Esophagus (tissue), 2 donors: ENCODE data around the gene NDRG4. TPM values are rescaled to one million over a fixed set of nuclear protein-coding genes. Genes with fewer than 3 reads are reported as not detected.

ENCODE experiments used
- H3K27ac ChIP-seq, 2 donors: one replicate each; pipeline ENCODE4 v1.5.1; 2013; ENCODE audit warnings: low read depth in 2 of 2, mild to moderate bottlenecking in 2 of 2, inconsistent platforms in 1 of 2, low read length in 1 of 2, moderate library complexity in 1 of 2
- H3K27me3 ChIP-seq, 2 donors: one replicate each; pipeline ENCODE4 v1.6.1; 2013; ENCODE audit warnings: low read length in 2 of 2, control low read depth in 1 of 2, mild to moderate bottlenecking in 1 of 2; ENCODE audit not compliant: insufficient read depth in 2 of 2, control insufficient read depth in 1 of 2
- H3K36me3 ChIP-seq, 2 donors: one replicate each; pipeline ENCODE4 v1.6.1; 2013; ENCODE audit warnings: low read length in 1 of 2; ENCODE audit not compliant: control insufficient read depth in 2 of 2, insufficient read depth in 2 of 2
- H3K4me1 ChIP-seq, 2 donors: one replicate each; pipeline ENCODE4 v1.6.1; 2013; ENCODE audit warnings: low read length in 1 of 2; ENCODE audit not compliant: control insufficient read depth in 2 of 2, insufficient read depth in 2 of 2
- H3K4me3 ChIP-seq, 2 donors: one replicate each; pipeline ENCODE4 v1.5.1; 2013; ENCODE audit warnings: low read length in 2 of 2, mild to moderate bottlenecking in 2 of 2, low read depth in 1 of 2, moderate library complexity in 1 of 2
- H3K9me3 ChIP-seq, 2 donors: one replicate each; pipeline ENCODE4 v1.6.1; 2013; ENCODE audit warnings: mild to moderate bottlenecking in 2 of 2, low read depth in 1 of 2, low read length in 1 of 2, moderate library complexity in 1 of 2; ENCODE audit not compliant: control insufficient read depth in 2 of 2, insufficient read depth in 1 of 2
- WGBS, 2 donors: extraction: QIAGEN DNeasy Blood & Tissue Kit; methylation state at CpG; one replicate each; pipeline ENCODE4 v1.1.7; 2013; 5-methylcytosine and 5-hydroxymethylcytosine counted together
- polyA plus RNA-seq, 2 donors: library from polyadenylated mRNA; stranded (reverse); fragments of 200-250 nt; gene quantifications; one replicate each; pipeline ENCODE4 v1.2.3, GENCODE V29; 2013
- donor health status: healthy with polysubstance abuse.
- donor health status: Bipolar disorder and iron deficiency.

The NDRG4 gene
- polyA plus RNA-seq, 2 donors, result 12.0 to 26.9 TPM

DNA sequence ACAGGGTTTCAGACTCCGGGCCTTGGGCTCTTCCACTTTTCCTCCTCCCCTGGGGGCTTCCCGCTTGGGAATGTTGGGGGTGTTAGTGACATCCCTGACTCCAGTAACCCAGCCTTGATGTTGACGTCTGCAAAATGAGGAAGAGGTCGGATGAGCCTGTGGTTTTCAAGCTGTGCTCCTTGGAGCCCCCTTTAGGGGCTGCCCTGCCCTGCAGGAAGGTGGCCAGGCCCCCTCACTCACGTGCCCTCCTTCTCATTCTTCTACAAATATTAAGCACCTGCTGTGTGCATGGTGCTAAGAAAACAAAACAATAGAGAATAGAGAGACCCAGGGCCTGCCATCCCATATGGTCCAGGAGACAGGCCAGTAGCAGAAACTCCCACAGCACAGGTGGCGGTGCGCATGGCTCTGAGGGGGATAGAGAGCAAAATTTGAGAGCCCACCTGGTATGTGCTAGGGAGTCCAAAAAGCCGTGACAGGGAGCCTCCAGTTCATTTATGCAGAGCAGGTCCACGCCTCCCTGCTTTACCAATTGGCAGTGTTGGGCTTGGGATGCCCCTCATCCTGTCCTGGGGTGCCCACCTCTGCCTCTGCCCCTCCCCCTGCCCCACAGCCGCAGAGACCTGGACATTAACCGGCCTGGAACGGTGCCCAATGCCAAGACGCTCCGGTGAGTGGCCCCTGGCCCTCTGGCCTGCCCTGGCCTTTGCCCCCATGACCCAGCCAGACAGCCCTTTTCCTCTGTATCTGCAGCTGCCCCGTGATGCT lies 7.4 kb downstream of the NDRG4 start:
- 69 to 73% methylated on average over 15 of the region's 15 CpGs for WGBS, 2 donors

DNA sequence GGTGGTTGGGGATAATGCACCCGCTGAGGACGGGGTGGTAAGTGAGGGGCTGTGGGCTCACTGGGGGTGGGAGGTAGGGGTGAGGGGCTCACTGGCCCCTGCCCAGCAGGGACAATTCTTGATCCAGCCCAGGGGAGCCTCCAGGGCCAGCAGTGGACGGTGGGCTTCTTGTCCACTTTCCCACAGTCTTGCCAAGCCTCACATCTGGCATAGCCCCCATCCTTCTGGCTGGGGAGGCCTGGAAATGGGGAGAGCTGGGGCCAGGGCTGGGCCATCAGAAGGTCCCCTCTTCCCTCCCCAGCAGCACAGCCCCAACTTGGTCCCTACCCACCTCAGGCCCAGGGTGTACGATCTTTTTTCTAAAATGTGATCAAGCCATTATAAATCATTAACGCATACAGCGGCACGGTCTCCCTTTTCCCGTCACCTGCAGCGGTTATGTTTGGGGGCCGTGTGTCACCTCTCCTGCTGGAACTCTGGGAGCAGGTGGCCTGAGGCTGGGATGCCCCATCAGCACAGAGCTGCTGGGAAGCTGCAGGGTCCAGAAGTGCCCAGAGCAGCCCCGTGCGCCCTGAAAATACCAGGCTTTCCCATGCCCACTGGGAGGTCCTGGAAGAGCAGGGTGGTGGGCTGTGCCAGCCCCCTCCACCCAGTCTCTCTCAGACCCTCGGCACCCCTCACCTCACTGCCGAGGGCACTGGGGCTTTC lies 8.2 kb downstream of the NDRG4 start:
- Histone ChIP-seq H3K4me3 (no peak overlapping the region), H3K27ac (no peak overlapping the region), H3K36me3 (peaks cover 0 to 25% of the 10 kb centered on the region in 2 donors), H3K27me3 (no peaks in the 10 kb centered on the region), H3K4me1 (no peaks in the 10 kb centered on the region), H3K9me3 (no peaks in the 10 kb centered on the region)
- WGBS, 2 donors, result 80 to 83% methylated on average over 14 of the region's 14 CpGs

More for the DNA sequence above, 7.4 kb downstream of the NDRG4 start:
- Histone ChIP-seq H3K36me3 (peaks cover 0 to 23% of the 10 kb centered on the region in 2 donors), H3K4me3 (no peak overlapping the region), H3K27me3 (no peaks in the 10 kb centered on the region), H3K4me1 (no peaks in the 10 kb centered on the region), H3K27ac (no peak overlapping the region), H3K9me3 (no peaks in the 10 kb centered on the region)

DNA sequence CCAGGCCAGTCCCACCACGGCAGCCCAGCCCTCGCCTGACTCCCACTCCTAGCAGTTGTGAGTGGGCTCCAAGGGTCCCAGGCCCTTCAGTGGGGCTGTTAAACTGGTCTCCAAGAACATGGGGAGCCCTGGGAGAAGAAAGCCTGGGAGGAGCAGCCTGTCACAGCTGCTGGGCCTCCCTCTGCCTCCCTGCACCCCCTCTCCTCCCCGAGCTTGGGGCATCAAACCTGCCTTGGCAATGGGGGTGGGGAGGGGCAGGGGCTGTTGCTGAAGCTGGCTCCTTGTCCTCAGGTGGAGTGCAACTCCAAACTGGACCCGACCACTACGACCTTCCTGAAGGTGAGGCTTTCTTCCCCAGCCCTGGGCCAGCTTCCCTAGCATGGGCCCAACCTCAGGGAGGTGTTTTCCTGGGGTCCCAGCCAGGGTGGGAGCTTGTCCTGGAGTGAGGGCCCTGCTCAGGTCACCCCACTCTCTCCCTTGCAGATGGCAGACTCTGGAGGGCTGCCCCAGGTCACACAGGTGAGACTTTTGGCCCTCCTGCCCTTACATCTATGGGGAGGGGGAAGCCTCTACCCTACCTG lies 8.8 kb downstream of the NDRG4 start:
- Histone ChIP-seq H3K4me3 (no peak overlapping the region), H3K9me3 (no peaks in the 10 kb centered on the region), H3K4me1 (no peaks in the 10 kb centered on the region), H3K36me3 (peaks cover 0 to 24% of the 10 kb centered on the region in 2 donors), H3K27me3 (no peaks in the 10 kb centered on the region), H3K27ac (no peak overlapping the region)
- 75 to 82% methylated on average over 5 of the region's 5 CpGs for WGBS, 2 donors

DNA sequence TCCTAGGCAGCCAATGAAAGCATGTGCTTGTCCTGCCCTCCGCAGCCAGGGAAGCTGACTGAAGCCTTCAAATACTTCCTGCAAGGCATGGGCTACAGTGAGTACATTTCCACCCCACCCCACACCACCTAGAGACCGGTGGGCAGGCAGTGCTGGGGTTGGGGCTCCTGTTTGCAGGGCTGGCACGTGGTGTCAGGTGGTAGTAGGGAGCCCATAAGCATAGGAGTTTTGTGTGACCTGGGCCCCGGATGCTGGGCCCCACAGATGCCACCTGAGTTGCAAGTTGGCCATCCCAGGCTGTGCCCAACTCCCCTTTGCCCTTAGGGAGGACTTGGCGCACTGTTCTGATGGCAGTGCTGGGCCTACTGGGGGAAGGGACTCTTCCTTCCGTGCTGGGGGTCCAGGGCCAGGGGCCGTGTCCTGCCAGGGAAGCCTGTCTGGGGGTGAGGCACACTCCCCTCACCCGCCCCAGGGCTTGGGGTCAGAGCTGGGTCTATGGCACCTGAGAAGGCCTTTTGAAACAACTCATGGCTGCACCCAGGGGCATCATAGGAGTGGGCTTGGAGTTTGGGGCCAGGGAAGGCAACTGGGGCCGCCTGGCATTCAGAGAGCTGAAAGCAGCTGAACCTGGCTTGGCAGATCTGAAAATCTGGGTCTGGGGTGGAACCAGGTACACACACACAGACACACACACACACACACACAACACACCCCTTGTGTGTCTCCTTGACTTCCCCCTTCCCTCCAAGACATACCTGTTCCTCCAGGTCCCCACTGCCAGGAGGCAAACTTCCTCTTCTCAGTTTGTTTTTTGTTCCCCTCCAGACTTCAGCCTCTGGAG lies 9.5 kb downstream of the NDRG4 start:
- no peaks in the 10 kb centered on the region for H3K9me3 ChIP-seq
- no peak overlapping the region for H3K27ac ChIP-seq
- 89 to 91% methylated on average over 9 of the region's 9 CpGs for WGBS, 2 donors
- no peaks in the 10 kb centered on the region for H3K27me3 ChIP-seq
- H3K4me3 ChIP-seq, result no peak overlapping the region
- H3K36me3 ChIP-seq, result peaks cover 0 to 21% of the 10 kb centered on the region in 2 donors
- no peaks in the 10 kb centered on the region for H3K4me1 ChIP-seq

DNA sequence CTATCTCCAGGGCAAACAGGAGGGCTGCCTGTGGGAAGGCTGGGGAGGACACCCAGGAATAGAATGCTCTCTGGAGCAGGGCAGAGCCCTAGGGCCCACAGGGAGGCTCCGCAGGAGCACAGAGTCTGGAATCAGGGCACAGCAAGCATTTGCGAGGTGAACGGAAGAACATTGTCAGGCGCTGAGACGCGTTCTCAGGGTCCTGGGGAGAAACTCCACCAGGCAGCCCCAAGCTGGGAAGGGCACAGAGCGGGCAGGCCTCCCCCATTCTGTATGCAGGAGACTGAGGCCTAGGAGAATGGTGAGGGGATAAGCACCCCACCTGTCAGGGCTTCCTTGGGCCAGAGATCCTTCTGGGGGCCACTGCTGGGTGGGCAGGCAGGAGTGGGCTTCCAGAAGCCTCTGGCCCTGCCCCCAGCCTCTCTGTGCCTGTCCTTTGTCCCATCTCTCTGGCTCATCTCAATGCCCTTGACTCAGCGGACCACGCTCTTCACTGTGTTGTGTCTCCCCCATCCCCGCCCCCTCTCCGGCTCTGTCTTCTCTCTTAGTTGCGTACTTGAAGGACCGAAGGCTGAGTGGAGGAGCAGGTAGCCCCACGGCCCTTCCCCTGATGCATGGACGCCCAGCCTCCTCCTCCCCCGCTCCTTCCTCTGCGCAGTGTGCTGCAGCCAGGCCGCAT lies 10.3 kb downstream of the NDRG4 start:
- Histone ChIP-seq H3K9me3 (no peaks in the 10 kb centered on the region), H3K36me3 (peaks cover 0 to 21% of the 10 kb centered on the region in 2 donors), H3K27ac (no peak overlapping the region), H3K27me3 (no peaks in the 10 kb centered on the region), H3K4me1 (no peaks in the 10 kb centered on the region), H3K4me3 (no peak overlapping the region)
- 89 to 94% methylated on average over 18 of the region's 18 CpGs for WGBS, 2 donors

DNA sequence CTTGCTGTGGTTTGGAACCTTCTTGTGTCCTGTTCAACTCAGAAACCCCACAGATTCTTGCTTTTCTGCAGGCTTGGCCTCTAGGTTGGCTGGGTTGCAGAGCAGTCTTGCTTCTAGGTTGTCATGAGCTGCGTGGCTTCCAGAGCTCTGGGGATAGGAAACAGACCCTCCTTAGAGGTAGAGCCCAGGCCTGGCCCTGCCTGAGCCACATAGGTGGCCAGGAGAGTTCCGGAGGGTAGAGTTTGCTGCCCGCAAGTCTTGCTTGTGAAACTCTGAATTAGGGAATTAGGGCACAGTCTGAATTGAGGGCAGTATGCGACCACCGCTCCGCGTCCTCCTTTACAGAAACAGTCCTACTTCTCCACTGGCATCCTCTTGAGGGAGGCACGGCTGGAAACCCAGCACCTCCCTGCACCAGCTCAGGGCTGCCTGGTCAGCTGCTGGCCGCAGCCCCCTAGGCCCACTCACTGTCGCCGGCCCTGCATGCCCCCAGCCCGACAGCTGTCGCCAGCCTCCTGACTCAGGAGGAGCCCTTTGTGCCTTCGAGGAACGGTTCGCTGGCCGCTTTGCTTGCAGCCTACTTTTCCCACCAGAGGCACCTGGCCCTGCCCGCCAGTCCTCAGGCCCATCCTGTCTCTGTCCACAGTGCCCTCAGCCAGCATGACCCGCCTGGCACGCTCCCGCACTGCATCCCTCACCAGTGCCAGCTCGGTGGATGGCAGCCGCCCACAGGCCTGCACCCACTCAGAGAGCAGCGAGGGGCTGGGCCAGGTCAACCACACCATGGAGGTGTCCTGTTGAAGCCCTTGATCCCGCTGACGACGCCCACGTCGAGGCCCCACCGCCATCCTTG lies 11.1 kb downstream of the NDRG4 start:
- Histone ChIP-seq H3K36me3 (peaks cover 0 to 21% of the 10 kb centered on the region in 2 donors), H3K4me1 (no peaks in the 10 kb centered on the region)

GRCh38 chr16:58511933-58512815 lies 12.2 kb downstream of the NDRG4 start:
- peaks cover 0 to 7% of the 10 kb centered on the region in 2 donors for H3K4me1 ChIP-seq
- no peaks in the 10 kb centered on the region for H3K27me3 ChIP-seq
- H3K36me3 ChIP-seq, result peaks cover 0 to 23% of the 10 kb centered on the region in 2 donors
- no peaks in the 10 kb centered on the region for H3K9me3 ChIP-seq
- H3K4me3 ChIP-seq, result no peak overlapping the region
- 54 to 55% methylated on average over 17 of the region's 17 CpGs for WGBS, 2 donors
- H3K27ac ChIP-seq, result no peak overlapping the region

More for the DNA sequence above, 11.1 kb downstream of the NDRG4 start:
- Histone ChIP-seq H3K9me3 (no peaks in the 10 kb centered on the region), H3K4me3 (no peak overlapping the region), H3K27ac (no peak overlapping the region), H3K27me3 (no peaks in the 10 kb centered on the region)
- 86 to 88% methylated on average over 30 of the region's 30 CpGs for WGBS, 2 donors

- H3K9me3 ChIP-seq, result no peaks in the 10 kb centered on the region
- peaks cover 0 to 26% of the 10 kb centered on the region in 2 donors for H3K36me3 ChIP-seq
- H3K27me3 ChIP-seq, result no peaks in the 10 kb centered on the region
- 67 to 83% methylated on average over 3 of the region's 3 CpGs for WGBS, 2 donors
- peaks cover 0 to 7% of the 10 kb centered on the region in 2 donors for H3K4me1 ChIP-seq
- no peak overlapping the region for H3K27ac ChIP-seq
- H3K4me3 ChIP-seq, result no peak overlapping the region
Measured at GRCh38 chr16:58513874-58514273, 13.9 kb downstream of the NDRG4 start.
